Thoracic aorta (tissue), 2 donors: Measurements from ENCODE around the gene TSEN2. TPM values are rescaled to one million over a fixed set of nuclear protein-coding genes. Genes with fewer than 3 reads are reported as not detected.

Experiments
- ATAC-seq: fragments of 150-250 bp; one replicate; pipeline ENCODE4 v1.8.0; 2017; ENCODE audit warnings: low read depth; ENCODE audit not compliant: insufficient number of reproducible peaks, low FRiP score
- DNase-seq: peaks from one replicate; pipeline ENCODE4 v3.0.0-alpha.2; 2020; ENCODE audit warnings: low spot score
- H3K27ac ChIP-seq, 2 donors: fragments of 200-600 bp; sonication (generic); 1 replicate in 1 of 2; 2 replicates in 1 of 2; pipeline ENCODE4 v1.5.1; 2016; ENCODE audit warnings: mild to moderate bottlenecking in 2 of 2, moderate library complexity in 2 of 2
- H3K27me3 ChIP-seq: fragments of 200-600 bp; sonication (generic); replicated peaks from 2 replicates; pipeline ENCODE4 v1.6.0; 2016; ENCODE audit warnings: mild to moderate bottlenecking; ENCODE audit not compliant: insufficient read depth
- H3K36me3 ChIP-seq: fragments of 200-600 bp; sonication (generic); one replicate; pipeline ENCODE4 v1.5.1; 2016
- H3K4me1 ChIP-seq, 2 donors: fragments of 200-600 bp; sonication (generic); 1 replicate in 1 of 2; 2 replicates in 1 of 2; pipeline versions ENCODE4 v1.5.1 to v1.6.0; 2016; ENCODE audit warnings: low read depth in 2 of 2, mild to moderate bottlenecking in 1 of 2; ENCODE audit not compliant: control insufficient read depth in 1 of 2
- H3K4me3 ChIP-seq: fragments of 200-600 bp; sonication (generic); 2 replicates; pipeline ENCODE4 v1.5.1; 2016; ENCODE audit warnings: mild to moderate bottlenecking
- H3K9me3 ChIP-seq: fragments of 200-600 bp; sonication (generic); 2 replicates; pipeline ENCODE4 v1.5.1; 2016
- total RNA-seq, 2 donors: library from RNA; depleted of rRNA; stranded (reverse); fragments of >200 nt; gene quantifications; one replicate each; pipeline versions ENCODE4 v1.1.0 to v1.2.3, GENCODE V29; 2016
- TF ChIP-seq, protein P1 (sequence below): fragments of 200-600 bp; sonication (generic); IDR thresholded peaks from one replicate; pipeline ENCODE4 v1.5.1; 2019; ENCODE audit warnings: antibody characterized with exemption

TSEN2 gene
- total RNA-seq, 2 donors from 2014 or later, result 17.8 to 31.5 TPM

DNA sequence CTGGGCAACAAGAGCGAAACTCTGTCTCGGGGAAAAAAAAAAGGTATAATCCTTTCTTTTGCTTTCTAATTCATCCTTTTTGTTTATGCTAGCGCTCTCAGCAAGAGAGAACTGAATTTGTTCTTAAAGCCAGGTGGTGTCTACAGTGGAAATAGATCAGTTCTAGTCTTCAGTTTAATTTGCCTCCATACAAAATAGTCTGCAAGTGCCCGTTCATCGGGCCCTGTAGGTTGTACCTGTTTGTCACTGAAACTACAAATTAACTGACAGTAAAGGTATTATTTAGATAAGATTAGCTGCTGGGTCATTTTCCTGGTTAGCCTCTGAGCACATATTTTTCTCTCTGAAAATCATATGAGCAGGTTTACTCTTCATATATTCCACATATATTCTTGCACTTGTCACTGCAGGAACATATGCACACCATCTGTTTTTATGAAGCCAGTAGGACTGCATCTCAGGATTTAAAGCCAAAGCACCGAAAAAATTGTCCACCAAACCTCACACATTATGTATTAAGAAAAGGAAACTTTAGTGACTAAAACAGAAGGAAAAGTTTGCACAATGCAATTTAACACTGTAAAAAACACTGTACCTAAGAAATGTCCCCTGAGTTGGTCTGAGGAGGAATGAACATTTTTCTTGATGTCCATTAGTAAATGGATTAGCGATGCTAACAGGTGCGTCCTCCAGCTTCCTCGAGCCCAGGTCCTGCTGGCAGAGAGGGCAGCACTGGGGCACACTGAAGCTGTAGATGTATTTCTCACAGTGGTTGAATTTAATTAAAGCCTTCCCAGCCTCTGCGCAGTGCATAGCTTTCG is 60.6 kb downstream of the TSEN2 start:
- H3K4me3 ChIP-seq, result no peak overlapping the region
- no peaks in the 10 kb centered on the region for H3K36me3 ChIP-seq
- H3K4me1 ChIP-seq, result no peaks in the 10 kb centered on the region
- no peak for DNase-seq
- ATAC-seq, result no peak
- H3K9me3 ChIP-seq, result no peaks in the 10 kb centered on the region
- TF ChIP-seq, protein P1, sequence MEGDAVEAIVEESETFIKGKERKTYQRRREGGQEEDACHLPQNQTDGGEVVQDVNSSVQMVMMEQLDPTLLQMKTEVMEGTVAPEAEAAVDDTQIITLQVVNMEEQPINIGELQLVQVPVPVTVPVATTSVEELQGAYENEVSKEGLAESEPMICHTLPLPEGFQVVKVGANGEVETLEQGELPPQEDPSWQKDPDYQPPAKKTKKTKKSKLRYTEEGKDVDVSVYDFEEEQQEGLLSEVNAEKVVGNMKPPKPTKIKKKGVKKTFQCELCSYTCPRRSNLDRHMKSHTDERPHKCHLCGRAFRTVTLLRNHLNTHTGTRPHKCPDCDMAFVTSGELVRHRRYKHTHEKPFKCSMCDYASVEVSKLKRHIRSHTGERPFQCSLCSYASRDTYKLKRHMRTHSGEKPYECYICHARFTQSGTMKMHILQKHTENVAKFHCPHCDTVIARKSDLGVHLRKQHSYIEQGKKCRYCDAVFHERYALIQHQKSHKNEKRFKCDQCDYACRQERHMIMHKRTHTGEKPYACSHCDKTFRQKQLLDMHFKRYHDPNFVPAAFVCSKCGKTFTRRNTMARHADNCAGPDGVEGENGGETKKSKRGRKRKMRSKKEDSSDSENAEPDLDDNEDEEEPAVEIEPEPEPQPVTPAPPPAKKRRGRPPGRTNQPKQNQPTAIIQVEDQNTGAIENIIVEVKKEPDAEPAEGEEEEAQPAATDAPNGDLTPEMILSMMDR, result no peak
- no peaks in the 10 kb centered on the region for H3K27me3 ChIP-seq
- H3K27ac ChIP-seq, result no peak overlapping the region

DNA sequence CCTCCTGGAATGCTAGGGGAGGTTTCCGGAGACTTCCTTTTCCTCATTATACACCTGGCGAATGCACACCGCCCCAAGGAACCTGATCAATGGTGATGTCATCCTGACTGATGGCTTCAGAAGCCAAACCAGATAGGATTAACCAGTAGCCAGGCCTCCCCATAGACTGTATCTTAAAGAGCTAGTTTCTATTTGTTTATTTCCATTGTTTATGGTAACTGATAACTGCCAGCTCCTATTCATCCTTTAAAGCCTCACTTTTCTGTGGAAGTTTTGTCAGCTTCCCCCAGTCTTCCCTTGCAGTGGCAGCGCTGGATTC is 61.2 kb downstream of the TSEN2 start, which contains the start of gene MKRN2OS:
TSS of gene MKRN2OS (minus strand) at position 27 of the 319 bp plus-strand sequence. CDS start 35 bp downstream, outside the sequence.
- TF ChIP-seq, protein P1, result no peak

DNA sequence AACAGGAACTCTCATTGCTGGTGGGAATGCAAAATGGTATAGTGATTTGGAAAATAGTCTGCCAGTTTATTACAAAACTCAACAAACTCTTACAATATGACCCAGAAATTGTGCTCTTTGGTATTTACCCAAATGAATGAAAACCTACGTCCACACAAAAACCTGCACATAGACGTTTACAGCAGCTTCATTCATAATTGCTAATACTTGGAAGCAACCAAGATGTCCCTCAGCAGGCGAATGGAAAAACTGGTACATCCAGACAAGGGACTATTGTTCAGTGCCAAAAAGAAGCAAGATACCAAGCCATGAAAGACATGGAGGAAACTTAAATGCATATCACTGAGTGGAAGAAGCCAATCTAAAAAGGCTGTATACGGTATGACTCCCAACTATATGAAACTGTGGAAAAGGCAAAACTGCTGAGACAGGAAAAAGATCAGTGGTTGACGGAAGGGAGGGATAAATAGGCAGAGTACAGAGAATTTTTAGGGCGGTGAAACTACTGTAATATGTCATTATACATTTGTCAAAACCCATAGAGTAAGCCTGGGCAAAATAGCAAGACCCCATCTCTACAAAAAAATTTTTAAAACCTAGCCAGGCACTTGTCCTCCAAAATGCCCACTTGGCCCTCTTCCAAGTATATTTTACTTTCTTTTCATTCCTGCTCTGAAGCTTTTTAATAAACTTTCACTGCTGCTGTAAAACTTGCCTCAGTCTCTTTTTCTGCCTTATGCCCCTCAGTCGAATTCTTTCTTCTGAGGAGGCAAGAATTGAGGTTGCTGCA is 65.9 kb downstream of the TSEN2 start:
- TF ChIP-seq, protein P1, result no peak
- H3K27ac ChIP-seq, result no peak overlapping the region
- no peaks in the 10 kb centered on the region for H3K36me3 ChIP-seq
- H3K4me3 ChIP-seq, result no peak overlapping the region
- no peak for ATAC-seq
- no peak for DNase-seq
- H3K9me3 ChIP-seq, result no peaks in the 10 kb centered on the region
- no peaks in the 10 kb centered on the region for H3K27me3 ChIP-seq
- H3K4me1 ChIP-seq, result peaks cover 0 to 4% of the 10 kb centered on the region in 2 donors

More for the DNA sequence above, 61.2 kb downstream of the TSEN2 start, which contains the start of gene MKRN2OS:
- DNase-seq (no peak), ATAC-seq (no peak)
- no peak within 1 kb of the TSS for H3K27ac ChIP-seq
- no peaks in the 10 kb centered on the region for H3K9me3 ChIP-seq
- H3K4me3 ChIP-seq, result no peak within 1 kb of the TSS
- no peaks in the 10 kb centered on the region for H3K4me1 ChIP-seq
- no peaks in the 10 kb centered on the region for H3K27me3 ChIP-seq
- no peaks in the 10 kb centered on the region for H3K36me3 ChIP-seq

DNA sequence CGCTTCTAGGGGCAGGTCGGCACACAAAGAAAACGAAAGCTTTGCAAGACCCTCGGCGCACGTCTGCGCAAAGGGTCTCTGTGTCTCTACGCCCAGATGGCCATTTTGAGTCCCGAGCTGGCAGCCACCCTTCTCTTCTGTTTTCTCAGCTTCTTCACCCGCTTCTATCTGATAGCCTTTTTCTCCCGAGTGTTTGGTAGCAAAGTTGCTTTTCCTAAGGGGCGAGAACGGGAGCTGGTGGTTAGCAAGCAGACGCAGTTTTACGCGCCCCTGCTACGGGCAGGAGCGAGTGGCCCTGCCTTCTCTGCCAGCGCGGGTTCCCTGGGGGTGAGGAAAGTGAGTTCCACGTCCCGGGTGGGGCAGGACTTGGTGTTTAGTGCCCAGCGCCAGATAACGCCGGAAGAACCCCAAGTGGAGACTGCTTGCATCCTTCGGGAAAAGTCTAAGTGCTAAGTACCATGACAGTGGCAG is 69.7 kb downstream of the TSEN2 start:
- H3K36me3 ChIP-seq, result no peaks in the 10 kb centered on the region
- H3K9me3 ChIP-seq, result no peaks in the 10 kb centered on the region
- DNase-seq, result no peak
- ATAC-seq, result no peak
- H3K4me3 ChIP-seq, result peak overlapping the region; percentile 70
- peaks cover 21 to 22% of the 10 kb centered on the region in 2 donors for H3K4me1 ChIP-seq
- no peak overlapping the region for H3K27ac ChIP-seq
- no peaks in the 10 kb centered on the region for H3K27me3 ChIP-seq
- TF ChIP-seq, protein P1, result no peak

DNA sequence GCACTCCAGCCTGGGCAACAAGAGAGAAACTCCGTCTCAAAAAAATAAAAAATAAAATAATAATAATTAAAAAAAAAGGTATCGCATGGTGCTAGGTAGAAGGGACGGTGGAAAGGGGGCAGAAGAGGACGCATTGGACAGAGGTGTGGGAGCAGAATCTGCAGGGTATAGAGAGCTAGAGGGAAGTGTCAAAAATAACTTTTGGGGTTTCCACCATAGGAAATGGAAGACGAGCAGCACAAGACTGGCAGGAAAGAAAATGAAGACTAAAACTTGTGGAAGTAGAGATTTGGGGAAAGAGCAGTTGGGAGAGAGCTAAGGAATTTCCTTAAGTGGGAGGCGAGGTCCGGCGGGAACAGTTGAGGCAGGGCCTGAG is 72.0 kb downstream of the TSEN2 start:
- Histone ChIP-seq H3K9me3 (no peaks in the 10 kb centered on the region), H3K27ac (peak overlapping the region; percentile 91 to 94), H3K4me3 (peak overlapping the region; percentile 95), H3K27me3 (no peaks in the 10 kb centered on the region), H3K36me3 (no peaks in the 10 kb centered on the region), H3K4me1 (peaks cover 24 to 43% of the 10 kb centered on the region in 2 donors)
- DNase-seq, result no peak
- TF ChIP-seq, protein P1, result no peak
- ATAC-seq, result peak; percentile 34
